GM21423 (cell line): ENCODE data around the gene FARP1.

Experiments
- ATAC-seq: cut with Tn5 transposase; IDR thresholded peaks from one replicate; pipeline ENCODE4 v1.9.1; 2021; ENCODE audit warnings: mild to moderate bottlenecking, moderate library complexity; ENCODE audit not compliant: unreplicated experiment

The FARP1 gene

GRCh38 chr13:98172590-98173422, 29.9 kb downstream of the FARP1 start:
- ATAC-seq, result no peak

GRCh38 chr13:98173431-98174152, 30.7 kb downstream of the FARP1 start:
- no peak for ATAC-seq

DNA sequence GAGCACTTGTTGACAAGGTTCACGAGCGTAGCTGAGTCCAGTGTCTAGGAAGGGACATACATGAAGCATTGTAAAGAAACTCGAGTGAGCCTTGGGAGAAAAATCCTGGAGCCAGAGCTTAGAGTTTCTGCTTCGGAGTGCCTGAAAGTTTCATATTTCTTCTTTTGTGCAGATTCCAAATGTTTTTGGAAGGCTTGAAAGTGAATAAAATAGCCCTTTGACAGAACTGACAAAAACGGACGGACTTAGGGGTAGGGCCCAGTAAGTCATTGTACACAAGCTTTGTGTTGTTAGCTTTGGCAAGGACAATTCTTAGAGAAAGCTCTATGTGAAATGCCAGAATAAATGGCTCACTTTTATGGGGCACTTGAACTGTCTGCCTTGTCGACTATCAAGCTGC, 31.4 kb downstream of the FARP1 start:
- no peak for ATAC-seq

DNA sequence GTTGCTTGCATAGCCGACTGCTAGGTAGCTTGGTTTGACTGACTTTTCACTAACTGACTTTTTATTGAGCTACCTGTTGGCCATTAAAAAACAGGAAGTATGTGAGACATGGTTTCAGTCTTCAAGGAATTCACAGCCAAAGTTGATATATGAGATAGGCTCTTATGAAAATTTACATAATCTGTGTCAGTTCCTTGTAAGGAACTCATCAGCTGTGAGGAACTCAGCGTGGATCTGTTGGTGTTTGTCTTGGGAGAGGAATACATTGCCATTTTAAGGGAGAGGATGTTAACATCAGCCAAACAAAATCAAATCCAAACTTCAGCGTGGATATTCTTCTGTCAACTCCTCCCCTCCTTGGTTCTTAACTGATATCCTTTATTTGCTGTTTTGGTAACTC, 32.1 kb downstream of the FARP1 start:
- no peak for ATAC-seq

DNA sequence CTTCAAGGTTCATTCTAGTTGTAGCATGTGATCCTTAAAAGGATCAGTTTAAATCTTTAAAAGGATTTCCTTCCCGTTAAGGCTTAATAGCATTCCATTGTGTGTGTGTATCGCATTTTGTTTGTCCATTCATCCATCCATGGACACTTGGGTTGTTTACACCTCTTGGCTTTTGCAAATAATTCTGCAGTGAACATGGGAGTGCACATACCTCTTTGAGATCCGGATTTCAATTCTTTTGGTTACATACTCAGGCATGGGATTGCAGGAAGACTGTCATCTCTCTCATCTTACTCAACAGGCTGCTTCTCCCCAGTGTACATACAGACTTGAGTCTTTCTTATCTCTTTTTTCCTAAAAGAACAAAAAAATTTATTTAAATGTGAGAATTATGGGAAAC, 32.9 kb downstream of the FARP1 start:
- no peak for ATAC-seq

- ATAC-seq, result no peak
Measured at GRCh38 chr13:98176777-98177608, 34.1 kb downstream of the FARP1 start, which contains the start of gene RNF113B. TSS of gene RNF113B (minus strand) at chr13:98177269. CDS start at chr13:98177236, 33 bp downstream.

DNA sequence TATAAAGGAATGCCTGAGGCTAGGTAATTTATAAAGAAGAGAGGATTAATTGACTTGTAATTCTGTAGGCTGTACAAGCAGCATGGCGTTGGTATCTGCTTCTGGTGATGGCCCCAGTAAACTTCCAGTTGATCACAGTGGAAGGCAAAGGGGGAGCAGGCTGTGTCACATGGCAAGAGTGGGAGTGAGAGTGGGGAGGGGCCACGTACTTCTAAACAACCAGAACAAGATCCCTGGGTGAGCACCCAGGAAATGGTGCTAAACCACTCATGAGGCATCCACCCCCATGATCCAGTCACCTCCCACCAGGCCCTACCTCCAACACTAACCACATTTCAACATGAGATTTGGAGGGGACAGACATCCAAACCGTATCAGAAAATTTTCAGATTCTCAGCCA, 37.2 kb downstream of the FARP1 start:
- ATAC-seq, result no peak

DNA sequence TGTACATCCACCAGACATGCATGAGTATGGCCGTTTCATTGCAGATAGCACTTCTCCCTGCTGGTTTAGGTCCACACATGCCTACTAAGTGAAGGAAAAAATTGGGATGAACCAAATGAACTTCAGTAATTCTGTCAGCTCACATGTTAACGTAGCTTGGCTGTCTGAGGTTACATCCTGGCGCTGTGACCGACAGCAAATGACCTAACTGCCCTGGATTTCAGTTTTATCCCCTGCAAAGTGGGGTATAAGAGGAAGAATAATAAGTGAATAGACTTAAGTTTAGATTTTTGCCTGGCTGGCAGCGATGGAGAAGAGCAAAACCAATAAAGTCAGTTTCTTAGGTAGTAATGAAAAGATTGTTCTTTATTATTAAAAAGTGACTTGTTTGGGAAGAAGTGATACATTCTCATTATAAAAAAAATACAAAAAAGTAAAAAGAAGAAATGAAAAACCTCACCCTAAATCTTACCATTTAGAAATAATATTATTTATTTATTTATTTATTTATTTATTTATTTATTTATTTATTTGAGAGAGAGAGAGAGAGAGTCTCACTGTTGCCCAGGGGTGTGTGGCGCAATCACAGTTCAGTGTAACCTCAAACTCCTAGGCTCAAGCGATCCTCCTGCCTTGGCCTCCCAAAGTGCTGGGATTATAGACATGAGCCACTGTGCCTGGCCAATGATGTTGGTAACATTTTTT, 38.4 kb downstream of the FARP1 start:
- ATAC-seq, result no peak

- no peak for ATAC-seq
Measured at GRCh38 chr13:98182153-98182552, 39.3 kb downstream of the FARP1 start.

DNA sequence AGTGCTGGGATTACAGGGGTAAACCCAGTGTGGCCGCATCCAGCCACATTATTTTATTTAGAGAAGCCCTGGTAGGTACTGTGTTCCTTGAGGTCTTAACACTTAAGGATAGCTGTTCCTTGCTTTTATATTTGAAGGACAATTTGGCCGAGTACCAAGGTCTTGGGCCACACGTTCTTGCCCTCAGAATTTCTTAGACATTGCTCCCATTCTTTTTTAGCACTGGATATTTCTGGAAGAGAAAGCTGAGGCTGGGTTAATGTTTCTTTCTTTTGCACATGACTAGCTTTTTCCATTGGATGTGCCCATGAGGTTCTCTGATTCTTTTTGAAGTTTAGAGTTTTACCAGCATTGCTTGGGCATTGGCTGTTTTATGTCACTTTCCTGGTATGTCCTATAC, 39.7 kb downstream of the FARP1 start:
- no peak for ATAC-seq

DNA sequence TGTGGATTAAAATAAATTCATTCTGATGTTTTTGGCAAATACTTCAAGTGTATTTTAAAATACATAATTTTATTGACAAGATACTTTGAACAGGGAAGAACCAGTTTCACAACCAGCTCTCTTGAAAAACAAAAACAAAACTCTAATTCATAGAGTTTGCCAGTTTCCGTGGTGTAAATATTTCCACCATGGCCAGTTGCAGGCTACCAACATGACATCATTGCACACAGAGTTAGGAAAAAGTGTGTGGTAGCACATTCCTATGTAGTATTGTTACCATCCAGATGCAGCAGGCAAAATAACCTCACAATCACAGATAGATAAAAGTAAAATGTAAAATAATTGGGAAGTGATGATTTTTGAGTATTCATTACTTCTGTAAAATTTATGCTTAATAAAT, 41.9 kb downstream of the FARP1 start:
- no peak for ATAC-seq

- no peak for ATAC-seq
Measured at GRCh38 chr13:98187155-98187964, 44.5 kb downstream of the FARP1 start.

- ATAC-seq, result no peak
Measured at GRCh38 chr13:98187965-98188261, 45.0 kb downstream of the FARP1 start.

DNA sequence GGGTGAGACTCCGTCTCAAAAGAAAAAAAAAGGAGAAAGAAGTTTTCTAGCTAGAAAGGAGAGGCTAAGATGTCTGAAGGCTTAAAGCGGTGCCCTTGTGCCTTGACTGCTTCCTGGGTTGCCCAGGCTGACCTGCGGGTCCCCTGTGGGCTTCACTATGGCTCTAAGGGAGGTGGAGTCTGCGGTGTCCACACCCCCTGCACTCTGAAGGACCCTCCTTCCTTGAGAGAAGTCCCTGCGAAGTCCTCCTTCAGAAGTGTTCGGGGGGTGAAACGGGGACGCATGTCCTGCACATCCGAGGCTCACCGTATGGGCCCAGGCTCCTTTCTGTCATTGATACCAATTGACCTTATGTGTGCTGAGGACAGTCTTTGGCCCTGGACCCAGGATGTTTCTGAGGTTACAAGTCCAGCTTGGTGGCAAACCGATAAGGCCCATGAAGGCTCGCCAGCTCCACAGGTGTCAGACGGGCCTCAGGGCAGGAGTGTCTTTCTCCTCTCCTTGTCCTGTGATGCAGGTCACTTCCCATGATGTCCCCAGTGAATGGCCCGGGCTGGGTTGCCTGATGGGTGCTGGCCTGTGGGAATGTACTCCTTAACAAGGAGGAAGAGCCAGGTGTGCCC, 45.8 kb downstream of the FARP1 start:
- no peak for ATAC-seq

DNA sequence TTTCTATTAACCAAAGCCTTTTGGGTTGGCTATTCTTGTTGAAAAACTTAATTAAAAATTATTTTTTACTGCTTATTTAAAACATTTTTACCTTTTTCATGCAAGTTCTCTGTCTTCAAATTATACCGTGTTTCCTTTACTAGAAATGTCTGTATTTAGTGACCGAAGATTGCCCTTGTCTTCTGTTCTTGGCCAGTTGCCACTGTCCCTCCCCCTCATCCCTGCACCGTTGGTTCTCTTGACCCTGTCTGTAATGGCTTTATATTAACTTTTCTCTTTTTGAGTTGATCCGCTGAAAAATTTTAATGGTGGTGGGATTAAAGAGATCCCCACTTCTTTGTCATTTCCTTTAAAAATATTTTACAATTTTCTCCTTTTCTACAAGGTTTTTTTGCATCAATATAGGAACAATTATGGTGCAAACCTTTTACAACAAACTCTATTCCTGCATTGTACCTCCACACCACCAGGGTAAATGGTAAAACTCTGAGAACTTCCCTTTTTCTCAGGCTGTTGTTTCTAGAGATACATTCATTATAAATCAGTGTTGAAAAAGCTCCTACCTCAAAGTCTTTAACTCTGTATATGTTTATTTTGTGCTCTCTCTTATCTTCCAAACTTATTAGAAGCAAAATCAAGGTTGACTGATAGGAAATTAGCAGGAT, 47.1 kb downstream of the FARP1 start:
- ATAC-seq, result no peak

DNA sequence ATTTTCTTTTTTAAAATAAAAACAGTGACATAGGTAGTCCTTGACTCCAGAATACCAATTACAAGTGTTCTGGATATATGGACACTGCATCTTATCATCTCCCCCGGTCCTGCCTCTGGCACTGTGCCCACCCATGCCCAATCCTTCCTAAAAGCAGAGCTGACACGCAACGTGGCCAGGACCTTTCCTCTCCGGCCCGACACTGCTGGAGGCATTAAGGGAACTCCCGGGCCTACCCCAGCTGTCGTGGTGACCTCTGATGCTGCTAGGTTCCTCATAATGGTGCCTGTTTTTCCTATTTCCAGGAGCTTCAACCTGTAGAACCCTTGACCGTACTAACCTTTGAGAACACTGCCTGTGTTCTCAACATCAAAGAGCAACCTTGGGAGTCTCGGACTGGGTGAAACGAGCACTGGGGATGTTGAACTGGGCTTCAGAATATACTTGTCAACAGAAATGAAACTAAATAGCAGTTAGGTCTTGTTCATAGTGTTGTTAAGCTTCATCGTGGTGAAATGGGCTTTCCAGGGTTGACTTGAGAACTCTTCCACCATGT, 48.1 kb downstream of the FARP1 start:
- no peak for ATAC-seq

- ATAC-seq, result no peak
Measured at GRCh38 chr13:98192008-98192407, 49.1 kb downstream of the FARP1 start.

DNA sequence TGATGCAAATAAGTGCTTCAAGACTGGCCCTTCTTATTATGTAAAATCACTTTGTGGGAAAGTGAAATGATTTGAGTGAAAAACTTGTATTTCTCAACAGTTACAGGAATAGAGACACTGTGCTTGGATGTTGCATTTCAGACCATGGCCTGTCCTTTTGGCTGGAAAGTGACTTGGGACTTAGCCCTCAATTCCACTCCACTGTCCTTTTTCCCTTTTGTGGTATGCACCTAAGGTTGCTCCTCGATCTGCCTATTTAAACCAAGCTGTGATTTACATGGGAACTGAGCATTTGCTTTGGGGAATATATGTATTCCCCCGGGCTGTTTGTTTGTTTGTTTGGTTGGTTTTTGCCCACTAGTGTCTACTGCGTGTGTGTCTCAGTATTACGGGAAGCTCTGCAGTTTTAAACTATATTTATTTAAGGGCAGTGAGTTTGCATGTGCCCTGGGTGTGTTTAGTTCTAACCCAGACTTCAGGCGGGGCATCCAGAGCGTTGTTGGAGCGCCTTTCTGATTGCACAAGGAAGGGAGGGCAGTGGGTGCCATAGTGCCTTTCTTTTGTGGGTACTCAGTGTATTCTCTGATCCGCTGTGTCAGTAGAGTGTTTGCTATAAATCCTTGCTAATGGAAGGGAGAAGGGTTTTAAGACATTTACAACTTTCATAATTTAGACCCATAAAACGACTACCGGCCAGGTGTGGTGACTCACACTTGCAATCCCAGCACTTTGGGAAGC, 52.3 kb downstream of the FARP1 start:
- ATAC-seq, result no peak
